GM13976 (cell line): ENCODE data around the gene DNAJB6.

Experiments used
- DNase-seq: peaks from one replicate; pipeline ENCODE4 v3.0.0; 2012; ENCODE audit warnings: low spot score
- in situ Hi-C: fragments of 300-500 bp; cut with MboI; formaldehyde crosslinking; loops from one replicate; pipeline ENCODE4 v1.12.0; 2022; ENCODE audit warnings: low sequenced_read_pairs, mixed read lengths, inconsistent platforms; ENCODE audit not compliant: unreplicated experiment
- TF ChIP-seq, protein P1 (sequence below): IDR thresholded peaks from 2 replicates; pipeline ENCODE4 v1.5.1; 2012; ENCODE audit warnings: borderline replicate concordance, mild to moderate bottlenecking; ENCODE audit not compliant: insufficient read depth; ENCODE audit errors: extremely low read depth, missing control alignments, control extremely low read depth

The DNAJB6 gene

DNA sequence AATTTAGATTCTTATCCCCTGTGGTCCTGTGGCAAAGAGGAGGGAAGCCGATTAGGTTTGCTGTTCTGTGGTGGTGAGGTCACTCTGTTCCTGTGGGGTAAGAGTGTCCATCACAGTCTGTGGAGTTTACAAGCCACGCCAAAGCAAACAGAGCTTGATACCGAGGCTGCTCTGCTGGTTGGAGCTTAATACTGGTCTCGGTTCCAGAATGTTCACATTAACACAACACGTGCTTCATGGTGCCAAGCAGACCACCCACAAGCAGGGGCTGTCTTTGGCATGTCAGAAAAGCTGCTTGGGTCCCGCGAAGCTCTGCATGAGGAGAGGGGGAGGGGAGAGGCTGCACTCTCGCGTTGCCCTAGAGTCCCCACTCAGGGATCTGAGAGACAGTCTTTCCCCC, 47.5 kb downstream of the DNAJB6 start:
- DNase-seq, result no peak
- TF ChIP-seq, protein P1, sequence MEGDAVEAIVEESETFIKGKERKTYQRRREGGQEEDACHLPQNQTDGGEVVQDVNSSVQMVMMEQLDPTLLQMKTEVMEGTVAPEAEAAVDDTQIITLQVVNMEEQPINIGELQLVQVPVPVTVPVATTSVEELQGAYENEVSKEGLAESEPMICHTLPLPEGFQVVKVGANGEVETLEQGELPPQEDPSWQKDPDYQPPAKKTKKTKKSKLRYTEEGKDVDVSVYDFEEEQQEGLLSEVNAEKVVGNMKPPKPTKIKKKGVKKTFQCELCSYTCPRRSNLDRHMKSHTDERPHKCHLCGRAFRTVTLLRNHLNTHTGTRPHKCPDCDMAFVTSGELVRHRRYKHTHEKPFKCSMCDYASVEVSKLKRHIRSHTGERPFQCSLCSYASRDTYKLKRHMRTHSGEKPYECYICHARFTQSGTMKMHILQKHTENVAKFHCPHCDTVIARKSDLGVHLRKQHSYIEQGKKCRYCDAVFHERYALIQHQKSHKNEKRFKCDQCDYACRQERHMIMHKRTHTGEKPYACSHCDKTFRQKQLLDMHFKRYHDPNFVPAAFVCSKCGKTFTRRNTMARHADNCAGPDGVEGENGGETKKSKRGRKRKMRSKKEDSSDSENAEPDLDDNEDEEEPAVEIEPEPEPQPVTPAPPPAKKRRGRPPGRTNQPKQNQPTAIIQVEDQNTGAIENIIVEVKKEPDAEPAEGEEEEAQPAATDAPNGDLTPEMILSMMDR, result no peak
- in situ Hi-C loops, result no loop called here

DNA sequence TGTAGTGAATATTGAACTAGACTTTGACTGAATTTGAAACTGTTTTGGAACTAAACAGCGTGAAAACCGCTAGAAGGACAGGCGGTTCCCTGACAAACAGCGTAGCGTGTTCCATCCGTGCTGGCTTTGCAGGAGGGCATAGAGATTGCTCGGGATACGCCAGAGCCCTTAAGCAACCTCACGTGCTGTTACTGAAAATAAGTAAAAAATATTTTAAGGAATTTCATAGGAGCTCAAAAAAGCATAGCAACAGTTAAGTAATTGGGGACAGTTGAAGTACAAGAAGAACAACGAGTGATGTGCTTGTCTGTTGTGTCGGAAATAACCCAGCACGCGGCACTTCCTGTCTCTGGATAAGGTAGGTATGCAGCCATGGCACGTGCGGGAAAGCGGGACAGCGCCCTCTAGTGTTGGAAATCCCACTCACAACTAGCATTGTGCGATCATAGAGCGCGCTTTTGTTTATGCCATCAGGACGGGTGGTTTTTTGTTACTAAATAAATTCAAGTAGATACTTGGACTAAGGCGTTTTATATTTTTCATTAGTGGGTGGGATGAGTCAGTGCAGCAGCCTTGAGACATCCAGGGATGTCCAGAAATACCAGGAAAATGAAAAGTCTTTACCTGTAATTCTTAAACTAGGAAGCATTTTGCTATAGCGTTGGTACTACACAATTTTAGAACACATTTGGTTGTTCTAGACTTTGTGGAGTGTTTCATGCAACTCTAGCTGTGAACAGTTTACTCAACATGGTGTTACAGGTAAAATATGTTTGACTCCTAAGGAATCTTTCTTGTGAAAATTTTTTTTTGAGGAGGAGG, 50.4 kb downstream of the DNAJB6 start:
- peak; percentile 78 for DNase-seq

DNA sequence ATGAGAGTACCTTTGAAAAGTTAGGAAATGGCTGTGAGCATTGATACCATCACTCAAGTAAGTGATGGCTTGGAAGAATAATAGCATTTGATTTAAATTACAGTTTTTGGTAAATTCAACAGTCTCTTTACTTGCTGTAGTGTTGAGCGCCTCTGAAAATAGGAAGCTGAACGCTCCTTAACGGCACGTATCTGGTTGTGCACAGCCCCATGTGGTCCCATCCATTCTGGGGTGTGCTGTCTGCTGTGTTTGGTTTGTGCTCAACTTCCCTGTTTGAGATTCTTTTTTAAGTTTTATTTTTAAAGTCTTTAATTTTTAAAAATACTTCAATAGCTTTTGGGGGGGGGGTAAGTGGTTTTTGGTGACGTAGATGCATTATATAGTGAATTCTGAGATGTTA, 51.5 kb downstream of the DNAJB6 start:
- TF ChIP-seq, protein P1, result no peak
- DNase-seq, result no peak
- in situ Hi-C loops, result no loop called here

More for the DNA sequence above, 50.4 kb downstream of the DNAJB6 start:
- TF ChIP-seq, protein P1, result peak; percentile 79
- in situ Hi-C loops, result no loop called here

DNA sequence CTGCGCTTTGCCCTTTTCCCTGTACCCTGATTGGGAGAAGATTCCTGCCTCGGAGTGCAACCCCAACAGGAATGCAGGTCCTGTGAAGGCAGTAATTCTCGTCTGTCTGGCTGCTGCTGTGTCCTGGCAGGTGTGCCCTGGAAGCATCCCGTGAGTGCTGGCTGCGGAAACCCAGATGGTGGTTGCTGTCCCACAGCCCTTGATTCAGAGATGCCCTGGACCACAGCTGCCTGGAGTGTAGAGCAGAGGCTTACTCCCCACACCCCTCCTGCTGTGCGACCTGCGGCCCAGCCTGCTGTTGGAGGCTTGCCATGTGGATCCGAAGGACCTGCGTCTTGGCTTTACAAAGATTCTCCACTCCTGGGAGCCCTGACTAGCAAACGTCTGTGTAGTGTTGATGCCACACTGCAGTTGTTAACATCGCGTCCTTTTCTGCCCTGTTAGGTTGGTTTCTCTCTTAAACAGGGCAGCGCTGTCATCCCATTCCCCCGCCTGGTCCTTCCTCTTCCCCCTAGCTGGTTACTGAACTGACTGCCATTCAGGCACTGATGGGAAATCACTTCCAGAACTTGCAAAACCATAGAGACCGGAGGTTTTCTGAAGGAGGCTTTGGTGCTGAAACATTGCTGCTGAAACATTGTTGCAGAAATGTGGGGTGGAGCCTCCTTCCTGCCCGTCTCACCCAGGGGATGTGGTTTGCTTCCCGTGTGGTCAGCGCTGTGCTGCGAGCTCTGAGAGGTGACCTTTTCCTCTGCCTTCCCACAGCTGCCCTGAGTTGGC, 53.3 kb downstream of the DNAJB6 start:
- DNase-seq, result no peak
- TF ChIP-seq, protein P1, result no peak
- in situ Hi-C loops, result no loop called here

DNA sequence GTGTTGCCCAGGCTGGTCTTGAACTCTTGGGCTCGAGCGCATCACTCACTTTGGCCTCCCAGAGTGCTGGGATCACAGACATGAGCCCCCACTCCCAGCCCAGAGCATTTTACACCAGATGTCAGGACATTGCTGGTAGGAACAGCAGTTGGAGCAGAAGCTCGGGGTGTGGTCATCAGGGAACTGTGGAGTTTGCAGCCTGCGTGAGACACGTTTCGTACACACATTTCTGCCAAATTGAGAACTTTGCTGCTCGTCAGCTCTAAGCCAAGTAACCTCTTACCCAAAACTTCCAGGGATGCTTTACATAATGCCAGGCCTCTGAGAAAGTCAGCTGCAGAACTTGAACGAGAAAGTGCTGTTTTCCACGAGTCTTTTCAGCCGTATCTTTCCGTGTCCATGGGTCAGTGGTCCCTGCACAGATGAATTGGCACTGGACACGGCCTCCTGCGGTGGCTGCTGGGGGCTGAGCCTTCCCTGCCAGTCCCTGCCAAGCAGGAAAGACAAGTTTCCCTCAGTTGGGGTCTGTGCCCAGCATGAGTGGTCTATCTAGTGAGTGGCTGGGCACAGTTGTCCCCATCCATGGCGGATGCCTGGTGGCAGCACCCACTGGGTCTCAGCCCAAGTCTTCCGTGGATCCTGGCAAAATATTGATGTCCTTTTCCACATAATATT, 54.4 kb downstream of the DNAJB6 start:
- TF ChIP-seq, protein P1, result no peak
- no peak for DNase-seq
- in situ Hi-C loops, result no loop called here

DNA sequence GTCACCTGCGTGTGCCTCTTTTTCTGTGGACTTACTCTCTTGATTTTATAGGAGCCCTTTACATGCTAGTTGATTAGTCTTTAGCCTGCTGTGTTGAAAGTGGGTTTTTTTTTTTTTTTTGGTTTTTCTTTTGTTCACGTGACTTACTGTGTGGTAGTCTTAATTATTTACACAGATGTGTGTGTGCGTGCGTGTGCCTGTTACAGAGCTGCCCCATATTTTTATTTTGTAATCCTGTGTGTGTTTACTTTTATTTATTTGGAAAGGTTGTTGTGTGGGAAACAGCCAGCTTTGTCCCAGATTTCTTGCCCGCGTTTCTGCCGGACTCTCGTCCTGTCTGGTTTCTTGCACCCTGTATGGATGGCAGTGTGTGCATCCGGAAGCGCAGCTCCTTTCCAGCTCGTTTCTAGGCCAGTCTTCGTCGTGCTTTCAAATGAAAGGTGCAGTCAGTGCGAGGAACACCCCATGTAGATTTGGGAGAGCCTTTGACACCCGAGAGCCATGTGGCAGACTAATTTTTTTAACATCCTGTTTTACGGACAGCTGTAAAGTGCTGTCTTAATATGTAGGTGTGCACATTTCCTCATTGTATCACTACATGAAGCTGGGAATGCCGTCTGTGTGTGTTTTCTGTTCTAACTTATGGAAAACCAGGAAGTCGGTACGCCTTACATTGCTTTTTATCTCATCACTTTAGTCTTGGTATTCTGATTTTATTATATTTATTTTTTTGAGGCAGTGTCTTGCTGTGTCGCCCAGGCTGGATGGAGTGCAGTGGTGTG, 55.6 kb downstream of the DNAJB6 start:
- DNase-seq, result no peak
- in situ Hi-C loops, result no loop called here
- TF ChIP-seq, protein P1, result no peak
